BLaER1 treated with 17β-estradiol and CSF1 and Interleukin-3, amounts not matched to agents 10 nM and 100 nM (cell line): ENCODE measurements around the gene GPR26.

Source experiments
- H3K27ac ChIP-seq, 11 experiments: shearing (Covaris generic); formaldehyde crosslinking; 2 replicates each; pipeline ENCODE4 v1.8.1; 2022
- H3K27me3 ChIP-seq, 11 experiments: shearing (Covaris generic); formaldehyde crosslinking; 2 replicates each; pipeline ENCODE4 v1.8.1; 2022
- H3K36me3 ChIP-seq, 11 experiments: shearing (Covaris generic); formaldehyde crosslinking; 2 replicates each; pipeline ENCODE4 v1.8.1; 2022
- H3K4me1 ChIP-seq, 10 experiments: shearing (Covaris generic); formaldehyde crosslinking; 2 replicates each; pipeline ENCODE4 v1.8.1; 2022
- H3K4me2 ChIP-seq, 11 experiments: shearing (Covaris generic); formaldehyde crosslinking; 2 replicates each; pipeline ENCODE4 v1.8.1; 2022
- H3K4me3 ChIP-seq, 10 experiments: shearing (Covaris generic); formaldehyde crosslinking; 2 replicates each; pipeline ENCODE4 v1.8.1; 2022
- H3K9ac ChIP-seq, 11 experiments: shearing (Covaris generic); formaldehyde crosslinking; 2 replicates each; pipeline ENCODE4 v1.8.1; 2022
- H3K9me3 ChIP-seq, 11 experiments: shearing (Covaris generic); formaldehyde crosslinking; replicated peaks in 1 of 11; 2 replicates each; pipeline ENCODE4 v1.8.1; 2022
- H4K20me1 ChIP-seq, 11 experiments: shearing (Covaris generic); formaldehyde crosslinking; 2 replicates each; pipeline ENCODE4 v1.8.1; 2022
- Cebpa-rat ChIP-seq, 11 experiments: shearing (Covaris generic); IDR thresholded peaks; 2 replicates each; pipeline ENCODE4 v1.8.1; 2022

The GPR26 gene

GRCh38 chr10:123665491-123666286 is 466 bp upstream of the GPR26 start:
- H3K27ac ChIP-seq: no peak overlapping the region
- H3K27me3 ChIP-seq: no peaks in the 10 kb centered on the region
- peaks cover 0 to 15% (median 6%) of the 10 kb centered on the region in 11 experiments; a peak in 8 of 22 replicates for H3K9me3 ChIP-seq
- no peaks in the 10 kb centered on the region; a peak in 1 of 22 replicates for H4K20me1 ChIP-seq
- peaks cover 0 to 12% (median 6%) of the 10 kb centered on the region in 10 experiments; a peak in 8 of 20 replicates for H3K4me1 ChIP-seq
- no peak overlapping the region for H3K4me2 ChIP-seq
- H3K9ac ChIP-seq: no peak overlapping the region
- H3K36me3 ChIP-seq: no peaks in the 10 kb centered on the region
- TF ChIP-seq Cebpa-rat (IDR thresholded peaks at IDR 0.05): no peak
- no peak overlapping the region for H3K4me3 ChIP-seq

DNA sequence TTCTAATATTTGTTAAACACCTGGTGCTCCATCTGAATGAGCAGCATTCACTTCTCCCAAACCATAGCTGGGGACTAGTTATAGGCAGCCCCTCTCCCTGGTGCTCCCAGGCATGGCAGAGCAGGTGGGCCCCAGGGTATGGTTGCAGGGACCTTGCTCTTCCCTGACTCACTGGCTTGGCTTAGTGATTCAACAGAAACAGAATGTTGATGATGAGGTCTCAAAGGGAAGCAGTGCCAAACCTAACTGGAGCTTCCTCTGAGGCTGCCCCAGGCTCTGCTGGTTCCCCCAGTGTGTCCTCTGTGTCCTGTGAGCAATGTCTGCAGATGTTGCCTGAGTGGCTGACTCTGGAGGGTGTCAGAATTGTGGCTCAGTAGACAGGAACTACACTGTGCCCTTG is 3.7 kb downstream of the GPR26 start:
- H3K27ac ChIP-seq: no peak overlapping the region
- TF ChIP-seq Cebpa-rat (IDR thresholded peaks at IDR 0.05): no peak
- H3K4me2 ChIP-seq: no peak overlapping the region
- no peaks in the 10 kb centered on the region for H3K27me3 ChIP-seq
- H3K4me3 ChIP-seq: no peak overlapping the region
- no peak overlapping the region for H3K9ac ChIP-seq
- no peaks in the 10 kb centered on the region; a peak in 1 of 22 replicates for H4K20me1 ChIP-seq
- peaks cover 0 to 12% (median 6%) of the 10 kb centered on the region in 10 experiments; a peak in 8 of 20 replicates for H3K4me1 ChIP-seq
- peaks cover 0 to 12% (median 6%) of the 10 kb centered on the region in 11 experiments; a peak in 7 of 22 replicates for H3K9me3 ChIP-seq
- H3K36me3 ChIP-seq: no peaks in the 10 kb centered on the region

GRCh38 chr10:123673198-123673597 is 7.0 kb downstream of the GPR26 start:
- H3K4me2 ChIP-seq: no peak overlapping the region
- peaks cover 0 to 12% (median 0%) of the 10 kb centered on the region in 10 experiments; a peak in 4 of 20 replicates for H3K4me1 ChIP-seq
- no peaks in the 10 kb centered on the region for H3K36me3 ChIP-seq
- peaks cover 0 to 8% (median 0%) of the 10 kb centered on the region in 11 experiments; a peak in 2 of 22 replicates for H4K20me1 ChIP-seq
- no peak overlapping the region for H3K27ac ChIP-seq
- no peak overlapping the region for H3K4me3 ChIP-seq
- TF ChIP-seq Cebpa-rat (IDR thresholded peaks at IDR 0.05): no peak
- H3K9ac ChIP-seq: no peak overlapping the region
- H3K9me3 ChIP-seq: no peaks in the 10 kb centered on the region
- H3K27me3 ChIP-seq: no peaks in the 10 kb centered on the region

DNA sequence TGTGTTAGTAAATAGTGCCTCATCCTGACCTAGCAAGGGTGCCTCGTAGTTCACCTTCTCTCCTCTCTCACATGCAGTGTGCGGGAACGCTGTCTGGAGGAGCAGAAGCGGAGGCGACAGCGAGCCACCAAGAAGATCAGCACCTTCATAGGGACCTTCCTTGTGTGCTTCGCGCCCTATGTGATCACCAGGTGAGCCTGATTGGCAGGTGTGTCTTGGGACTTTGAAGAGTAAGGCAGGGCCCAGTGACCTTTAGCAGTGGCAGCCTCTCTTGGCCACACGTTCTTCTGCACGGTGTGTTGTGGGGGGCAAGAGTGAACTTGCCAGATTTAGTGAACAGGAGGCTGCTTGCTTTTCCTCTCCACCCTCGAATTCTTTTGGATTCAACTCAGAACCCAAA is 8.6 kb downstream of the GPR26 start:
- Histone ChIP-seq H3K9ac (no peak overlapping the region), H3K27me3 (no peaks in the 10 kb centered on the region), H3K36me3 (no peaks in the 10 kb centered on the region), H3K27ac (no peak overlapping the region), H3K4me1 (peaks cover 0 to 12% (median 0%) of the 10 kb centered on the region in 10 experiments; a peak in 4 of 20 replicates), H3K9me3 (no peaks in the 10 kb centered on the region), H3K4me3 (no peak overlapping the region), H3K4me2 (no peak overlapping the region), H4K20me1 (peaks cover 0 to 8% (median 0%) of the 10 kb centered on the region in 11 experiments; a peak in 3 of 22 replicates)
- no peak for TF ChIP-seq Cebpa-rat (IDR thresholded peaks at IDR 0.05)

DNA sequence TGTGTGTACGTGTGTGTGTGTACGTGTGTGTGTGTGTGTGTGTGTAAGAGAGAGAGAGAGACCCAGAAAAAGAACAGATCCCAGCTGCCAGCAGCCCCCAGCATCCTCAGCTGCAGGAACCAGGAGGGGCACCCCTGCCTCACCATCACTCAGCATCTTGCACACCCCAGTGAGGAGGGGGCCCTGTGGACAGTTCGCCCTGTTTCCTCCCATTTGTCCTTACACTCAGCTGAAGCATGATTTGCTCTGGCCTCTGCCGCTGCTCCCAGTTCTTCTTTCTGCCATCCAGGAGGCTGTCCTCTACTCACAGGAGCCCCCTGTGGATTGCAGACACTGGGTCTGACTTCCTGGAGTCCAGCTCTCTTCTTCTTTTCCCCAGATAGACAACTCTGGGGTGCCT is 9.7 kb downstream of the GPR26 start:
- H3K4me3 ChIP-seq: no peak overlapping the region
- H3K27ac ChIP-seq: no peak overlapping the region
- H3K4me1 ChIP-seq: peaks cover 0 to 19% (median 4%) of the 10 kb centered on the region in 10 experiments; a peak in 13 of 20 replicates
- peaks cover 0 to 8% (median 0%) of the 10 kb centered on the region in 11 experiments; a peak in 3 of 22 replicates for H4K20me1 ChIP-seq
- no peaks in the 10 kb centered on the region for H3K36me3 ChIP-seq
- no peak for TF ChIP-seq Cebpa-rat (IDR thresholded peaks at IDR 0.05)
- H3K27me3 ChIP-seq: no peaks in the 10 kb centered on the region
- H3K4me2 ChIP-seq: peak overlapping the region in 1 of 11 experiments; percentile 16; a peak in 2 of 22 replicates
- H3K9me3 ChIP-seq: no peaks in the 10 kb centered on the region
- no peak overlapping the region for H3K9ac ChIP-seq

DNA sequence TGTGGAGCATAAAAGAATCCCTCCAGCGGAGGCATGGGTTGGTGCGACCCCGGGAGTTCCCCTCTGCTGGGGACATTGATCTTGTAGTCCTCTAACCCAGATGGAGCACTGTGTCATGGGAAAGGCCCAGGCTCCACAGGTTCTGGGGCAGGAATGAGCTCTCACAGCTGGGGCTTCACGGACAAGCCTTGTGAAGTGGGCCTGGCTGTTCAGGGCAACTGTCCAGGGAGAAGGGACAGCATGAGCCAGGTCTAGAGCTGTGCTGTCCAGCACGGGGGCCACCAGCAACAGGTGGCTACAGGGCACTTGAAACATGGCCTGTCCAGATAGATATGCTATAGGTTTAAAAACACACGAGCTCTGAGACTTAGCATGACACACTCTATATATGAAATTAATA is 11.4 kb downstream of the GPR26 start:
- peaks cover 0 to 8% (median 0%) of the 10 kb centered on the region in 11 experiments; a peak in 3 of 22 replicates for H4K20me1 ChIP-seq
- peaks cover 0 to 36% (median 14%) of the 10 kb centered on the region in 10 experiments; a peak in 14 of 20 replicates for H3K4me1 ChIP-seq
- H3K4me3 ChIP-seq: no peak overlapping the region
- no peak overlapping the region for H3K4me2 ChIP-seq
- no peak overlapping the region for H3K27ac ChIP-seq
- no peaks in the 10 kb centered on the region for H3K36me3 ChIP-seq
- peaks cover 0 to 8% (median 0%) of the 10 kb centered on the region in 11 experiments; a peak in 1 of 22 replicates for H3K27me3 ChIP-seq
- no peak overlapping the region for H3K9ac ChIP-seq
- no peak for TF ChIP-seq Cebpa-rat (IDR thresholded peaks at IDR 0.05)
- no peaks in the 10 kb centered on the region for H3K9me3 ChIP-seq

DNA sequence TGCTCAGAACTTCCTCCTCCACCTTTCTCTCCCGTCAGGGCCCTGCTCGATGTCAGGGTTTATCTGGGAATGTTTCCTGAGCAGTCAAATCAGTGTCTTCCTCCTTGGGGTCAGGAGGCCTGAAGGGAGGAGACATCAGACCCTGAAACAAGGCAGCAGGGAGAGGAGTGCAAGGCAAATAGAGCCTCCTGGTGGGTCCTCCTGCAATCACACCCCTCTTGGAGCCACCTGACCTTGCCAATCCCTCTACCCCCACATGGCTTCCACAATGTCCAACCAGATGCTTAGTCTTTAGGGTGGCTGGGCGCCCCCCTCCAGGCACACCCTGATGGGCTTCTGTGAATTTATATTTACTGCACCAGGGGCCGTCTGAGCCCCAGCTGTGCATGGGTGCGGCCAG is 12.2 kb downstream of the GPR26 start:
- Histone ChIP-seq H4K20me1 (peaks cover 0 to 8% (median 0%) of the 10 kb centered on the region in 11 experiments; a peak in 3 of 22 replicates), H3K4me3 (no peak overlapping the region), H3K36me3 (no peaks in the 10 kb centered on the region), H3K27me3 (peaks cover 0 to 8% (median 0%) of the 10 kb centered on the region in 11 experiments; a peak in 1 of 22 replicates), H3K4me2 (no peak overlapping the region), H3K27ac (no peak overlapping the region), H3K9ac (no peak overlapping the region), H3K4me1 (peaks cover 0 to 36% (median 14%) of the 10 kb centered on the region in 10 experiments; a peak in 14 of 20 replicates), H3K9me3 (no peaks in the 10 kb centered on the region)
- TF ChIP-seq Cebpa-rat (IDR thresholded peaks at IDR 0.05): no peak

- TF ChIP-seq Cebpa-rat (IDR thresholded peaks at IDR 0.05): no peak
- Histone ChIP-seq H3K27ac (no peak overlapping the region), H4K20me1 (peaks cover 0 to 8% (median 0%) of the 10 kb centered on the region in 11 experiments; a peak in 3 of 22 replicates), H3K36me3 (no peaks in the 10 kb centered on the region), H3K4me3 (no peak overlapping the region), H3K27me3 (peaks cover 0 to 8% (median 0%) of the 10 kb centered on the region in 11 experiments; a peak in 1 of 22 replicates), H3K4me2 (peak overlapping the region in 9 of 11 experiments; percentile 7 to 73 (median 48); a peak in 16 of 22 replicates), H3K9me3 (no peaks in the 10 kb centered on the region), H3K4me1 (peaks cover 0 to 36% (median 14%) of the 10 kb centered on the region in 10 experiments; a peak in 14 of 20 replicates), H3K9ac (no peak overlapping the region)
Observed at GRCh38 chr10:123681285-123681684, 15.1 kb downstream of the GPR26 start.

DNA sequence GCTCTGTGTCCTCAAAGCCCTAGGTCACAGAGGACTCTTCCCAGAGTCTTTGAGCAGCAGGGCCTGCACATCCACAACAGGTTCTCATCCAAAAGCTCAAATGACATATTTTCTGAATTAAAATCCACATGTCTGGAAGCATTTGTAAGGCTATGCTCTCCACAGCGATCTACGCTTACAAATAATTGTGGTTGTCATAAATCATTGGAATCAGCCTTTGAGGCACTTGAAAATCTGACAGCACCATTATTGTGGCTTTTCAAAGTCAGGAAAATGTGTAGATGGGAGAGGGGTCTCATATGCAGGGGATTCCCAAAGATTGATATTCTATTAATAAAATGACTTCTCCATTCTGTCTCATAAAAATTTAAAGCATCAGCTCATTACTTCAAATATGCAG is 16.3 kb downstream of the GPR26 start:
- peaks cover 0 to 31% (median 14%) of the 10 kb centered on the region in 10 experiments; a peak in 14 of 20 replicates for H3K4me1 ChIP-seq

More for the DNA sequence above, 16.3 kb downstream of the GPR26 start:
- peaks cover 0 to 5% (median 0%) of the 10 kb centered on the region in 11 experiments; a peak in 3 of 22 replicates for H4K20me1 ChIP-seq
- H3K27me3 ChIP-seq: peaks cover 0 to 8% (median 0%) of the 10 kb centered on the region in 11 experiments; a peak in 1 of 22 replicates
- H3K9me3 ChIP-seq: no peaks in the 10 kb centered on the region
- no peak overlapping the region for H3K27ac ChIP-seq
- H3K36me3 ChIP-seq: no peaks in the 10 kb centered on the region
- no peak for TF ChIP-seq Cebpa-rat (IDR thresholded peaks at IDR 0.05)
- no peak overlapping the region for H3K4me3 ChIP-seq
- H3K9ac ChIP-seq: no peak overlapping the region
- H3K4me2 ChIP-seq: peak overlapping the region in 2 of 11 experiments; percentile 48 to 73; a peak in 2 of 22 replicates
